ENCODE results near the gene SURF2.
"Not testable (repeated sequence)": the region's sequence is repeated elsewhere in the genome, so short reads cannot be mapped to it uniquely, and the experiment has no call there.

The SURF2 gene

GRCh38 chr9:133385452-133385851, 29.1 kb downstream of the SURF2 start:
- no peak for TF ChIP-seq CTCF (IDR thresholded peaks at IDR 0.05; ENCODE audit: borderline replicate concordance, insufficient read depth, low read depth, low read length)
- H3K4me3 ChIP-seq (ENCODE audit: low read depth, low read length), result no peak overlapping the region

GRCh38 chr9:133386338-133386737, 30.0 kb downstream of the SURF2 start:
- TF ChIP-seq CTCF (IDR thresholded peaks at IDR 0.05; ENCODE audit: borderline replicate concordance, insufficient read depth, low read depth, low read length), result no peak
- H3K4me3 ChIP-seq (ENCODE audit: low read depth, low read length), result no peak overlapping the region

- no peak overlapping the region for H3K4me3 ChIP-seq (ENCODE audit: low read depth, low read length)
- TF ChIP-seq CTCF (IDR thresholded peaks at IDR 0.05; ENCODE audit: borderline replicate concordance, insufficient read depth, low read depth, low read length), result no peak
Observed at GRCh38 chr9:133387680-133388079, 31.3 kb downstream of the SURF2 start.

- no peak overlapping the region for H3K4me3 ChIP-seq (ENCODE audit: low read depth, low read length)
Observed at GRCh38 chr9:133389025-133389557, 32.7 kb downstream of the SURF2 start.

GRCh38 chr9:133389562-133389961, 33.2 kb downstream of the SURF2 start:
- no peak for TF ChIP-seq CTCF (IDR thresholded peaks at IDR 0.05; ENCODE audit: borderline replicate concordance, insufficient read depth, low read depth, low read length)
- H3K4me3 ChIP-seq (ENCODE audit: low read depth, low read length), result no peak overlapping the region

More at GRCh38 chr9:133389025-133389557, 32.7 kb downstream of the SURF2 start:
- TF ChIP-seq CTCF (IDR thresholded peaks at IDR 0.05; ENCODE audit: borderline replicate concordance, insufficient read depth, low read depth, low read length), result no peak

- no peak for TF ChIP-seq CTCF (IDR thresholded peaks at IDR 0.05; ENCODE audit: borderline replicate concordance, insufficient read depth, low read depth, low read length)
- H3K4me3 ChIP-seq (ENCODE audit: low read depth, low read length), result no peak overlapping the region
Observed at GRCh38 chr9:133390713-133391112, 34.4 kb downstream of the SURF2 start.

- H3K4me3 ChIP-seq (ENCODE audit: low read depth, low read length), result not testable (repeated sequence)
Observed at GRCh38 chr9:133391449-133391848, 35.1 kb downstream of the SURF2 start.

GRCh38 chr9:133392308-133392707, 36.0 kb downstream of the SURF2 start:
- not testable (repeated sequence) for H3K4me3 ChIP-seq (ENCODE audit: low read depth, low read length)
